UCSD-AML1 (cell line): ENCODE data around the gene RCN1.
"Not testable (repeated sequence)": the region's sequence is repeated elsewhere in the genome, so short reads cannot be mapped to it uniquely, and the experiment has no call there.

Source experiments
- DNase-seq: peaks from one replicate; lab custom pipeline; 2025; ENCODE audit not compliant: unreplicated experiment; lab: John Stamatoyannopoulos, UW

RCN1 gene

DNA sequence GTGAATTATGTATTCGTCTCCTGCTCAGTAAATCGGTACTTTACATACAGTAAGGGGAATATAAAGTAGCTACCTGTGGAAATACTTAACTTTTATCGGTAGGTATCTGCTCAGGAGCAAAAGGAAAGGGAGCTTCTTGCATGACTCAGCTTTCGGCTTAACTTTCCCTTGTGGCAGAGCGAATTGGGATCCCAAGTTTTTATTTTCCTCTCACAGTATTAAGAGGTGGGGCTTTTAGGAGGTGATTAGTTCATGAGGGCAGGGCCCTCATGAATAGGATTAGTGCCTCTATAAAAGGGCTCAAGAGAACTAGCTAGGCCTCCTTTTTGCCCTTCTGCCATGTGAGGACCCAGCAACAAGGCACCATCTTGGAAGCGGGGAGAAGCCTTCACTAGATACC is 18.7 kb downstream of the RCN1 start:
- DNase-seq, result no peak

DNA sequence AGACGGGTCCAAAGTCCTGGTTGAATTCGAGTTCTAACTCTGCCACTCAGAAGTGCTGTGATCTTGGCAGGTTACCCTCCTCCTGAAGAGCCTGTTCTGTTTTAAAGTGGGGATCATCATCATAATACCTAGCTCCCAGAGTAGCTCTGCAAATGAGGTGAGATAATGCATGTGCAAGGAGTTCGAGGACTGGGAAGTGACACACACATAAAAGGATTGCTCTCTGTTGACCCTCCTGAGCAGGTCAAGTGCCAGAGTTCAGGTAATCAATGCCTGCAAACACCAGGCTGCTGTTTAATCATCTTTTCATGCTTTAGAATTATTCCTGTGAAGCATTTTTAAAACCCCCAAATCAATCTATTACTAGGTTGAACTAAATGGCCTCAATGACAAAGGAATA is 19.9 kb downstream of the RCN1 start:
- no peak for DNase-seq

DNA sequence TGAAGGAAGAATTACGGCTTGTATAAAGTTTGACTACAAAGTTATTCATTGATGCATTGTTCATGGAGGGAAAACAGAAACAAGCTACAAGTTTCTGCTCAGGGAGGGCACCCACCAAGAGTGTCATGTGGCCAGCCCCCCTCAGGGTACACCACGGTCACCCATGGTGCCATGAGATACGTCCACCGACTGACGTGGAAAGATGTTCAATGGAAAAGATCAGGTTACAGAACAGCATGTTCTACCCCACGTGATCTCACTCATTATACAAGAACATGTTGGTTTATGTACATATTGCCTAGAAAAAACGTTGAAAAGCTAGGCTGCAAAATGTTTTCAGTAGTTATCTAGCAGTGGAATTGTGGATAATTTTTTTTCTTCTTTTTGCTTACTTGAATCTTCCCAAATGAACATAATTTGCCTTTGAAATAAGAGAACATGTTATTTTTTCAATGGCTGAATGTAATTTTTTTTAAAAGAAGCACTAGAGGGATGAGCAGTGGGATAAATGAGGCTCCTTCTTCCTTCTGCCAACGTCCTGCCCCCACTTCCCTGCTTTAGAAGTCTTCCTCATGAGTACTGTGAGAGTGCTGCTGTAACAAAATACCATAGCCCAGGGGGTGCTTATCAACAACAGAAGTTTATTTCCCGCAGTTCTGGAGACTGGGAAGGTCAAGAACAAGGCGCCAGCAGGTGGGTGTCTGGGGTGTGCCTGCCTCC is 22.5 kb downstream of the RCN1 start:
- no peak for DNase-seq

DNA sequence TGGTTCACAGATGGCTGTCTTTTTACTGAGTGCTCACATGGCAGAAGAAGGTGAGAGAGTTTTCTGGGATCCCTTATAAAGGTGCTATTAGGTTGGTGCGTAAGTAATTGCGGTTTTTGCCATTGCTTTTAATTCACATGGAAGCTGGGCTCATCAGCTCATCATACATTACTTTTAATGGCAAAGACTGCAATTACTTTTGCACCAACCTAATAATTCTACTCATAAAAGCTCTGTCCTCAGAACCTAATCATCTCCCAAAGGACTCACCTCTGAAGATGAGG is 23.0 kb downstream of the RCN1 start:
- no peak for DNase-seq

DNA sequence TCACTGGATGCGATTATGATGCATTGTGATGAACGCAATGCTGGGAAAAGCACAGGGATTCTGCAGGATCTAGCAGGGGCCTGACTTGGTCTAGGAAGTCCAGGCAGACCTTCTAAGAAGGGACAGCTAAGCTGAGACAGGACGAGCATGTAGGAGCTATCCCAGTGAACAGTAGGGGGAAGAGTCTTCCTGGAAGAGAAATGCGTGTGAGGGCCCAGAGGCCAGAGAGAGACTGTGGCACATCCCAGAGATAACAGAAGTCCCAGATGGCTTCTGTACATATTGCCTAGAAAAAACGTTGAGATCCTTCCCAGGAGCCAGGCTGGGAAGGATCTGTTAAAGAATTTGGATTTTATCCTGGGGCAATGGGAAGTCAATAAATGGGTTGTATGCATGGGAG is 24.6 kb downstream of the RCN1 start:
- DNase-seq, result no peak

DNA sequence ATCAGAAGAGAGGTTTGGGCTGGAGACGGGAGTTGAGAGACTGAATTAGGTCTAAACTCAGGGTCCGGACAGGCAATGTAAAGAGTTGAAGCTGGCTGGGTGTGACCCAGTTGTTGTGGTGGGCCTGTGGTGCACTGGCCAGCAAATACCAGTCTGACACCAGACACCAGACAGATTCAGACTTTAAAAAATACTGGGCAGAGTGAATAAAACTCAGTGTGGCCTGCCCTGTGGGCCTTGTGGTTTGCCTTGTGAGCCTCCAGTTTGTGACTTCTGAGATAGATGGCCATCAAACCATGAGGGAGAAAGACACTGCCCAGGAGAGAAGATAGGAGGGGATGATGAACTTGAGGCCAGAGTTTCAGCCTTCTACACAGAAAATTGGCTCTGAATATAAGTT is 25.8 kb downstream of the RCN1 start:
- no peak for DNase-seq

DNA sequence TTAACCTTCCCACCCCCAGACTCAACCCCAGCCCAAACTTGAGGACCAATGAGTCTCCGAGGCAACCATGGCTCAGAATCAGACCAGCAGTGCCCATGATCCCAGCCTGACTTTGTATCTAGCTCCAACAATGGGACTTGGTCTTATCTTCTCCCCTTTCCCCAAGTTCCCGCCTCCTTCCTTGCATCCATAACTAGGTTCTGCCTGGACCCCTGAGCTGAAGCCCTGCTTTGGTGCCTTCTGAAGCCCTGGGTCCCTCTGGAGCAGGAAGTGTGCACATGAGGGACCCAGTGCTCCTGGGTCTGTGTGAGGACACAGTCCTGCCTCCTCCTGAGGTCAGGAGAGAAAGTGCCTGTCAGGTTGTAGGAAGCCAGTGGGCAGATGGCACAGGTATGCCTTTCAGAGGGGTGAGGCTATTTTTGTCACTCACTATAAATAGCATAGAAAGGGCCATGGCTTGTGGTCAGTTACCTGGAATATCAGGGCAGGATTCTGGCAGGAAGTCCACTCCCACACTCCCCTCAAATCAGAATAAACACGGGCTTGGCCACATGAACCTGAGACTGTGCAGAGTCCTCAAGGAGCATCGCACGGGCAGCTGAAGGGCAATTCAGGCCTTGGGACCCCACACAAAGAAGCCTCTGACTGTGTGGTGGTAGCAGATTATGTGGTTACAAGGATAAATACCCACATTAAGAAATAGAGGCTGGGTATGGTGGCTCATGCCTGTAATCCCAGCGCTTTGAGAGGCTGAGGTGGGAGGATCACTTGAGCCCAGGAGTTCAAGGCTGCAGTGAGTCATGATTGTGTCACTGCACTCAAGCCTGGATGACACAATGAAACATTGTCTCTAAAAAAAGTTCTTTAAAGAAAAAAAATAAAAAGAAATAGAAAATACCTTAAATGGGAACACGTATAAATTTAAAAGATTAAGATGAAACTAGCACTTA is 27.4 kb downstream of the RCN1 start:
- DNase-seq, result no peak

DNA sequence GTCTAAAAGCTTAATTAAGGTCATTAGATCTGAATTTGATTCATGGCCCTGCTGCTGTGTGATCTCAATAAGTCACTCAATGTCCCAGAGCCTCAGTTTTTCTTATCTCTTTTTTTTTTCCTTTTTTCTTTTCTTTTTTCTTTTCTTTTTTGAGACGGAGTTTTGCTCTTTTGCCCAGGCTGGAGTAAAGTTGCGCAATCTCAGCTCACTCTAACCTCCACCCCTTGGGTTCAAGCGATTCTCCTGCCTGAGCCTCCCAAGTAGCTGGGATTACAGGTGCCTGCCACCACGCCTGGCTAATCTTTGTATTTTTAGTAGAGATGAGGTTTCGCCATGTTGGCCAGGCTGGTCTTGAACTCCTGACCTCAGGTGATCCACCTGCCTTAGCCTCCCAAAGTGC is 28.3 kb downstream of the RCN1 start:
- not testable (repeated sequence) for DNase-seq

DNA sequence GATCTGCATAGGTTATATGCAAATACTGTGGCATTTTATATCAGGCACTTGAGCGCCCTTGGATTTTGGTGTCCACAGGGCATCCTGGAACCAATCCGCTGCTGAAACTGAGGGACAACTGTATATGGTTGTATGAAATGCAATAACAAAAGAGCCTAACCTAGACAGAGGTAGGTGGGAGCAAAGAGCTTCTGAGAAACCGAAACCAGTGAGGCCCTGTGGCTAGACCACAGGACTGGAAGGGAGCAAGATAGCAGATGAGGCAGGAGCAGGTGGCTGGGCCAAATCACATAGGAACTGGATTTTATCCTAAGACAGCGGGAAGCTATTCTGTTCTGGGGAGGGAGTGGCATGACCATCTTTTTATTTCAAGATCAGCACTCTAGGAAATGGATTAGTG is 30.1 kb downstream of the RCN1 start:
- no peak for DNase-seq

DNA sequence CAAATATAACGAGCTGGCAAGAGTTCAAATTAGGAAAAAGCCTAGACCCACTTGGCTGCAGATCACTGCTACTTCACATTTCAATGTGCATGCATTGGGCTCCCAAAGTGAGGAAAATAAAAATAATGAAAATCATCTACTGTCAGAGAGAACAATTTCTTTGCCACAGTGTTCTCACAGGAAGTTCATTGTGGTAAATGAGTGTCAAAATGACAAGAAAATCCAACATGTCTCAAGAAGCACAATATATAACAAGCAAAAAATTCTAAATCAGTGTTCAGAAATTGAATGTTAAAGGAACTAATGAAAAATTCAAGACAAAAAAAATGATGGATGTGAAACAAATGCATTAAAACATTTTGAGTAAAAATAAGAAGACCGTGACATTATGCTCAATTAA is 31.3 kb downstream of the RCN1 start:
- no peak for DNase-seq

DNA sequence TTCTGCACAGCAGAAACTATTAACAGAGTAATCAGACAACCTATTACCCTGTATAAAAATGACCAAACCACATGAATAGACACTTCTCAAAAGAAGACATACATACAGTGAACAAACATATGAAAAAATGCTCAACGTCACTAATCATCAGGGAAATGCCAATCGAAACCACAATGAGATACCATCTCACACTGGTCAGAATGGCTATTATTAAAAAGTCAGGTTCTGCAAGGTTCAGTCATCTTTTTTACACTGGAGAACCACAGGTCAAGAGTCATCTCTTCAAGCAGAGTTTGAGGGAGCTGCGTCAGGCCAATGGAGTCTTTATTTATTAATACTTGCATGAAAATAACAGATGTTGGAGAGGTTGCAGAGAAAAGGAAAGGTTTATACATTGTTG is 40.4 kb downstream of the RCN1 start:
- no peak for DNase-seq

DNA sequence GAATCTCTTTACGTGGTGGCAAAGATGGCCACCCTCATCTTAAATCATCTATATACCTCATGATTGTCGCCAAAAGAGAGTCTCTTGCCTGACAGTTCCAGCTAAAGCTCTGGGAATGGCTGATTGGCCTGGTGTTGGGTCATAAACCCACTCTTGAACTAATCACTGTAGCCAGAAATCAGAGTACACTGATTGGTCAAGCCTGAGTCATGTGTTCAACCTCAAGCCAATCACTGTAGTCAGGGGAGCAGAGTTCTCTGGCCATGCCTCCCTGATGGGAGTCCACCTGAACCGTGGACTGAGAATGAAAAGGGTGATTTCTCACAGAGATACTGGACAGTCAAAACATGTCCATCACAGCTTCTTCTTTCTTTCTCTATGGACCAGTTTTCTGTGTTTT is 45.8 kb downstream of the RCN1 start:
- DNase-seq, result no peak

DNA sequence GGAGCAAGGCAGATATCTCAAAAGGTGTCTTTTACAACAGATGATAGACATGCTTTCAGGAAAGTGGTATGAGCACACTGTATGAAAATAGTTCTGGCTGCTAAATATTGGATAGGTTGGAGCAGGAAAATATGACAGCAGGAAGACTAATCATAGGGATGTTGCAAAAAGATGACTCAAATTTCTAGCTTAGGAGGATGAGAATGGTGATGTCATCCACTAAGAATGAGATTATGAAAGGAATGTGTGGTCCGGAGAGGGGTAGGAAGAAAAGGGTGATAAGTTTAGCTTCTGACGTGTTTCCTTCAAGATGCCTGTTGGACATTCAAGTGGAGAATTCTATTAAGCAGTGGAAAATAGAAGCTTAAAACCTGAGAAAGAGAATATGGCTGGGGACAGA is 46.4 kb downstream of the RCN1 start:
- no peak for DNase-seq

DNA sequence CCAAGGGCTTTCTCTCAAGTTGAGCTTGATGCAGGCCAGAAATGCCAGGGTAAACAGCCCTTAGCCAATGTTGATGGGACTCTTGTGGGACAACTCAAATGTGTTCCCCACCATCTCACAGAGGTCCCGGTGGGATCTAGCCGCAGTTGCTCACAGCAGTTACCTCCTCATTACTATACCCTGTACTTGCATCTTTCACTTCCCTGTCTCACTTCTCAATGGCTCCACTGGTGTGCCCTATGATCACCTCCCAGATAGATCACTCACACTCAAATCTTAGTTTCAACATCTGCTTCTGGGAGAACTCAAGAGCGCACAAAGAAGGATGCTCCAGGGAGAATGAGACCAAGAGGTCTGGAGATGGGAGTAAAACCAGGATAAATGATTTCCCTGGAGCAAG is 47.0 kb downstream of the RCN1 start:
- no peak for DNase-seq

DNA sequence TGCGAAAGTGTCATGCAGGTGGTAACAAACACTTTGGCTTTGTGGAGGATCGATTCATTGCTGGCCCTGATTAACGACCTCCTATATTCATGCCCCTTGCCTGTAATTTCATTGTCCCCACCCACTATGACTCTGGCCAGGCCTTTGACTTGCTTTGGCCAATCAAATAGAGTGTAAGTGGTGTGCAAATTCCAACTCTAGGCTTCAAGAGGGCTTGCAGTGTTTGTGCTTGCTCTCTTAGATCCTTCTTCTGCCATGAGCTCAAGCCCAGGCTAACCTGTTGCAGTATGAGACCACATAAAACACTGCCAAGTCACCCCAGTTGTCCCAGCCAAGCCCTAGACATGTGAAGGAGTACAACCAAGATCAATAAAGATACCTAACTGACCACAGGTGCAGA is 48.0 kb downstream of the RCN1 start:
- no peak for DNase-seq

DNA sequence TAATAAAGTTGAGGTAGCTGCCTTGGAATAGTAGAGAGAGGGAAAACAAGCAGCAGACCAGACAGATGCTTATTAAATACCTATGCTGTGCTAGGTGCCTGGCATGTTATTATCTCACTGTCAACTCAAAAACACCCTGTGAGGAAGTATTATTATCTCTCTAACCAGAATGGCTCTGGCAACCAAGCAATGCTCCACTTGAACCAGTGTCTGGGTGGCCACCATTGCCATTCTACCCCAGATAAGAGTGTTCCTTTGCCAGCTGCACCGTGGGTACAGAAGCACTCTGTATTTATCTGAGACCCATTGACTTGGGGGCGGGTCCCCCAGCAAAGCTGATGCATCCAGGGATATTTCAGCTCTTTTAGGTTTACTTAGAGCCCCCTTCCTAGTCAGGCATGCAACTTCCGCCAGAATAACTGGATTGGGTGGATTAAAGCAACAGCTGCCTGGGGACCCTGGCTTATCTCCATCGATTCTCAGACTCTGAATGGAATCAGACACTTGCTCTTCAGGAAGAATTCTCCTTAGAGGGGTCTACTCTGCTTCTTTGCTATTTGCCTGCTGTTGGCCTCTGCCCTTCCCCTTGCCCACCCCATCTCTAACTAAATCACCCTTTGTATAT is 49.1 kb downstream of the RCN1 start:
- DNase-seq, result no peak

DNA sequence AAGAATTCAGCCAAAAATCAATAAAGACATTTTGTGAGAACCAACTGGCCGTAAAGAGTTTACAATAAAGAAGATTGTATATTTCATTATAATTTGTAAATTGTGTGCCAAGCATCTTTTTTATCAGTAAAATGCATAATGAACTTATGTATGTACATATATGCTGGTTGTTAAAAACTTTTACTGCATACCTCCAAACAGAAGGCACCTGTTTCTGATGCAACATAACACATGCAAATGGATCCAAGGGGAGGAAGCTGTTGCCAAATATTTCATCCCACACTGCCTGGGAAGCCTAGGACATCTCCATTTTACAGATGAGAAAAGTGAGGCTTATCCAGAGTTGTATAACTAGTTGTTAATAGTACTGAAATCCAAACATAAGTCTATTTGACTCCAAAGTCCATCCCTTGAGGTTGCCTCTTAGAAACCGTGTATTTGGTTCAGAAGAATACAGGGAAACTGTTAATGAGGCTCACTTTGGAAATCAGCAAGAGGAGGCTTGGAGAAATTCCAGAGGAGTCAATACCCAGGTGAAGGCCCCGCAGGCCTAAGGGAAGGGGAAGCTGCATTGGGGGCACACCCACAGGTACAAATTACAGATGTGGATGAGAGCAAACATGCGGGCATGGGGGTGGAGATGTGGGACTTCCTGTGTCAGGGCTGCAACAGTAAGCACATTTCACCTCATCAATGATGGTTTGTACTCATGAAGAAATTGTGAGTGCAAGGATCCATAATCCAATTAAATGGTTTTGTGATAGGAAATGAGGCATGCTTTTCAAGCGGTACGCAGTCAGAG is 51.1 kb downstream of the RCN1 start:
- DNase-seq, result no peak

DNA sequence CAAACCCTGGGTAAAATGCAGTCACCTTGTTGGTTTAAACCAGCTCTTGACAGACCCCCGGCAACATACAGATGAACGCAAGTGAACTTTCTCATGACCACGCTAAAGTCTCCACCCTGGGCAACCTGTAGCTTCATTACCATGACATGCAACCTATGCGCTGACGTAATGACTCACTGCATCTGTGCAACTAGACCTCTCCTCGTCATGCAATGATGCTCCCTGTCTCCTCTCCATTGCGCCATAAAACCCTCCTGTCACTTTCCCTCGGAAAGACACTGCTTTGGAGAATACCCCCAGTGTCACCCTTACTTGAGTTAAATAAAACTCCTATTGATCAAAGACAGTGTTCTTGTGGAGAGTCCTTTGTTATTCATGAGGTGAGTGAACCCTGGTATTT is 52.5 kb downstream of the RCN1 start:
- no peak for DNase-seq

DNA sequence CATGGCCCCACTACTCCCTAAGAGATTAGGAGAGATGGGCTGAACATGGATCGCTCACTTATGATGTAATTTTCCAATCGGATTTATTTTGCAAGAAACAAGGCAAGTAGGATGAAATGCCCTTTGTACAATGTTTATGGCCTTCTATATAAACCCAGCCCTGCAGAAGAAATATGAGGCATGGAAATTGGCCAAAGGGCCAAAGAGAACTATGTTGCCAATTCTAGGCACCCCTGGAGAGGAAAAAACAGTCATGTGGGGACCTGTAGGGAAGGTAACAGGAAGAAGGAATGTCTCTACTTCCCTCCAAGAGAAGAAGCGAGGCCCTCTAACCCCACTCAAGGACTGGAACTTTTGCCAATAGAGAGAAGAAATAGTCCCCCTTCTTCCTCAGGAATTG is 54.4 kb downstream of the RCN1 start:
- DNase-seq, result no peak

DNA sequence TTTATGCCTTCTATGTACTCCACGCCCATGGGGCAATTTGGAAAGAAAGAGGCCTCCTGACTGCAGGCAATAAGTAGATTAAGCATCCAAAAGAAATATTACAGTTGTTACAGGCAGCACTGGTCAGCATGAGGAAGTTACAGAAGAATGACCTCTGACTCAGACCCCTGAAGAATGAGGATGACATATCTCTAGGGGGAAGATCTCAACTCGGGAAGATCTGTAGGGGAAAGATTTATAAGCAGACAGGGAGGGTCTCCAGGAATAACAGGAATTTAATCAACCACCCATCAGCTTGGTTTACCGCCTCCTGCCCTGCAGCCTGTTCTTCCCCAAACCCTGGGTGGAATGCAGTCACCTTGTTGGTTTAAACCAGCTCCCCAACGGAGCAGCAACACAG is 58.0 kb downstream of the RCN1 start:
- DNase-seq, result no peak

DNA sequence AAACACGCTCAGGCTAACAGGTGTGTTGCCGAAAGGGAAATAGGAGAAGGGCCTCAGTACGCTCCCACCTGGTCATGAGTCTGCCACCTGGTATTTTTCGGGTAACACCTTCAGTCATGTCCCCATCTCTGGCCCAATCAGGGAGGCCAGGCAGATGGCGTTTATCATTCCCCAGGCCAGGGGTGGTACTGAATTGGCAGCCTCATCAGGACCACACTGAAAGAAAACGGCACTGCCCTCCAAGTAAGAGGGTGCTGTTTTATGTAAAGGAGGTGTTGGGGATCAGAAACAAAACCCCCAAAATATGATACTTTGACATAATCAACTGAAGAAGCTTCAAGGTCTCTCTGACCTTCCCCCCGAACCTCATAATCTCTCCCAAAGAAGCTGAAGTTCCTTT is 58.9 kb downstream of the RCN1 start:
- DNase-seq, result no peak
